HCT116 (cell line): Measurements from ENCODE around the gene HK1.

Experiments
- EGR1 ChIP-seq: IDR thresholded peaks from 2 replicates; pipeline ENCODE4 v1.6.1; 2012; ENCODE audit warnings: low read depth
- EZH2 ChIP-seq: fragments of 200-600 bp; sonication (generic); IDR thresholded peaks from 2 replicates; pipeline ENCODE4 v1.6.1; 2017; ENCODE audit warnings: antibody characterized with exemption, mixed run types
- POLR2AphosphoS5 ChIP-seq: IDR thresholded peaks from 2 replicates; pipeline ENCODE4 v1.6.1; 2011; ENCODE audit warnings: mild to moderate bottlenecking, low read depth, low read length, moderate library complexity
- SIN3A ChIP-seq: IDR thresholded peaks from 2 replicates; pipeline ENCODE4 v1.6.1; 2012; ENCODE audit warnings: low read depth
- TF ChIP-seq, protein P1 (sequence below), 3 experiments: fragments of 200-600 bp in 1 of 3; sonication (generic) in 1 of 3; IDR thresholded peaks in 2 of 3; conservative IDR thresholded peaks in 1 of 3; 2 replicates each; pipeline ENCODE4 v1.5.1; 2012 to 2017; ENCODE audit warnings: low read depth in 2 of 3, low read length in 2 of 3, antibody characterized with exemption in 1 of 3, borderline replicate concordance in 1 of 3, control low read depth in 1 of 3, mild to moderate bottlenecking in 1 of 3, mixed read lengths in 1 of 3, mixed run types in 1 of 3, moderate library complexity in 1 of 3; ENCODE audit not compliant: insufficient read depth in 1 of 3
- TF ChIP-seq, protein P2 (sequence below): IDR thresholded peaks from 2 replicates; pipeline ENCODE4 v1.6.1; 2012

DNA sequence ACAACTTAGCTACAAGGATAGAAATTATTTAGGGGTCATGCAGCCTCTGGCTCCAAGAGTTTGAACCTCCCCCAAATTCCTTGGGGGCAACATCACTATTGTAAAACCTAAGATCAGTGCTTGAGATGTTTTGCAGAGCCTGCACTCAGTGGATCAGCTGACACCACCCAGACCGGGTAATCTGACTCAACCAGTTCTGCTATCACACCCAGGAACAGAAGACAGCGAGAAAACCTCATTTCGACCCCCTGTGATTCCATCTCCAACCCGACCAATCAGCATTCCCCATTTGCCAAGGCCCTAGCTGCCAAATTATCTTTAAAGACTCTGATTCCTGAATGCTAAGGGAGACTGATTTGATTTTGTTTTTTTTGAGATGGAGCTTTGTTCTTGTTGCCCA is 133.2 kb downstream of the HK1 start:
- TF ChIP-seq, protein P1, sequence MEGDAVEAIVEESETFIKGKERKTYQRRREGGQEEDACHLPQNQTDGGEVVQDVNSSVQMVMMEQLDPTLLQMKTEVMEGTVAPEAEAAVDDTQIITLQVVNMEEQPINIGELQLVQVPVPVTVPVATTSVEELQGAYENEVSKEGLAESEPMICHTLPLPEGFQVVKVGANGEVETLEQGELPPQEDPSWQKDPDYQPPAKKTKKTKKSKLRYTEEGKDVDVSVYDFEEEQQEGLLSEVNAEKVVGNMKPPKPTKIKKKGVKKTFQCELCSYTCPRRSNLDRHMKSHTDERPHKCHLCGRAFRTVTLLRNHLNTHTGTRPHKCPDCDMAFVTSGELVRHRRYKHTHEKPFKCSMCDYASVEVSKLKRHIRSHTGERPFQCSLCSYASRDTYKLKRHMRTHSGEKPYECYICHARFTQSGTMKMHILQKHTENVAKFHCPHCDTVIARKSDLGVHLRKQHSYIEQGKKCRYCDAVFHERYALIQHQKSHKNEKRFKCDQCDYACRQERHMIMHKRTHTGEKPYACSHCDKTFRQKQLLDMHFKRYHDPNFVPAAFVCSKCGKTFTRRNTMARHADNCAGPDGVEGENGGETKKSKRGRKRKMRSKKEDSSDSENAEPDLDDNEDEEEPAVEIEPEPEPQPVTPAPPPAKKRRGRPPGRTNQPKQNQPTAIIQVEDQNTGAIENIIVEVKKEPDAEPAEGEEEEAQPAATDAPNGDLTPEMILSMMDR (IDR thresholded peaks at IDR 0.05 in 2 of 3, conservative IDR thresholded peaks at IDR 0.05 in 1 of 3; ENCODE audit: borderline replicate concordance in 1 of 3, insufficient read depth in 1 of 3, low read depth in 2 of 3, low read length in 2 of 3): no peak
- TF ChIP-seq EGR1 (no peak), POLR2AphosphoS5 (no peak), EZH2 (no peak), SIN3A (no peak)
- TF ChIP-seq, protein P2, sequence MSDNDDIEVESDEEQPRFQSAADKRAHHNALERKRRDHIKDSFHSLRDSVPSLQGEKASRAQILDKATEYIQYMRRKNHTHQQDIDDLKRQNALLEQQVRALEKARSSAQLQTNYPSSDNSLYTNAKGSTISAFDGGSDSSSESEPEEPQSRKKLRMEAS: no peak
